ENCODE measurements around the gene THSD4. TPM values are rescaled to one million over a fixed set of nuclear protein-coding genes. Genes with fewer than 3 reads are reported as not detected.

THSD4 gene
- total and polyA plus RNA-seq, 2 of the 4 experiments (the other 2 are of a cell fraction): 25.5 to 31.1 TPM

DNA sequence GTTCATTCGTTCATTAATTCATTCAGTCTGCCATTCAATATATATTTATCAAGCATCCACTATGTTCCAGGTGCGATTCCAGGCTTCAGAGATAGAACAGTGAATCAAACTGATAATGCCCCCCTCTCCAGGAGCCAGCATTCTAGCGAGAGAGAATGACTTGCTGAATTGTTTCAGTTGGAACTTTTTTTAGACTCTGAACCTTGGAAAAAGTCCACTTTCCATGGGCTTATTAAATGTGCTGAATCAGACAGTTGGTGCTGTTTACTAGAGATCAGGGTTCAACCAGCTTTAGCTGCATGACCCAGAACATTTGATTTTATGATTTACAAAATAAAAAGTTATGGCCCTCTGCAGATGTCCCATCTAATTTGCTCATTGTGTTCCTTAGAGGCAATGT, 213.2 kb downstream of the THSD4 start:
- H2BK120ac ChIP-seq (ENCODE audit: low read depth, low read length): peak overlapping the region; percentile 99
- peak overlapping the region; percentile 95 to 98; a peak in 3 of 4 replicates for H4K8ac ChIP-seq (ENCODE audit: low read depth in 2 of 2, low read length in 2 of 2)
- H2AK9ac ChIP-seq (replicated peaks; ENCODE audit: low read depth, low read length, poor library complexity): no peak overlapping the region
- H3K9ac ChIP-seq (ENCODE audit: low read depth, low read length): no peak overlapping the region
- no peaks in the 10 kb centered on the region for H3K9me3 ChIP-seq (ENCODE audit: control insufficient read depth, insufficient read depth, low read length)
- ATAC-seq (ENCODE audit: low read depth): no peak
- peaks cover 32 to 72% of the 10 kb centered on the region in 2 experiments; a peak in 3 of 4 replicates for H3K79me1 ChIP-seq (ENCODE audit: low read depth in 1 of 2, low read length in 2 of 2)
- H2AFZ ChIP-seq (replicated peaks; ENCODE audit: low read length, poor library complexity): no peak overlapping the region
- no peak overlapping the region; the same call in 1 of the 2 replicates for H3K23ac ChIP-seq (ENCODE audit: low read depth, low read length)
- peak overlapping the region; percentile 60; the same call in 1 of the 2 replicates for H3K27ac ChIP-seq (ENCODE audit: insufficient read depth, low read length)
- in situ Hi-C loops (cut with MboI; ENCODE audit: low sequenced_read_pairs) (no loop called here), intact Hi-C loops (cut with micrococcal nuclease) (no loop called here), dilution Hi-C loops (cut with HindIII; ENCODE audit: low sequenced_read_pairs, unreplicated experiment) (no loop called here)
- H4K5ac ChIP-seq (ENCODE audit: low read depth, low read length): peak overlapping the region; percentile 93
- no TSS peak for BruUV-seq (replicated peaks)
- H3K9me1 ChIP-seq (ENCODE audit: insufficient read depth, low read length): peaks cover 47% of the 10 kb centered on the region
- no peak for DNase-seq
- H2BK15ac ChIP-seq (ENCODE audit: low read depth, low read length): peak overlapping the region; percentile 99; the same call in 2 of the 3 replicates
- H4K91ac ChIP-seq (ENCODE audit: insufficient read depth, low read depth, low read length): peak overlapping the region; percentile 99
- peak overlapping the region; percentile 35; the same call in 1 of the 2 replicates for H3K56ac ChIP-seq (ENCODE audit: extremely low read depth, insufficient read depth, low read length)
- H3K4me3 ChIP-seq (ENCODE audit: insufficient read depth, low read depth, low read length): no peak overlapping the region
- ChIA-PET CTCF (no interaction called here), POLR2A (ENCODE audit: unreplicated experiment) (no interaction called here)
- H3K14ac ChIP-seq (replicated peaks; ENCODE audit: low read depth, low read length): peak overlapping the region; percentile 96
- H2BK20ac ChIP-seq (ENCODE audit: low read depth, low read length): peak overlapping the region; percentile 99
- peak overlapping the region; percentile 99 for H3K18ac ChIP-seq (ENCODE audit: low read depth, low read length)
- peaks cover 8% of the 10 kb centered on the region; the same call in 1 of the 2 replicates for H3K36me3 ChIP-seq (ENCODE audit: control insufficient read depth, insufficient read depth, low read length)
- H4K20me1 ChIP-seq (ENCODE audit: insufficient read depth, low read length): no peaks in the 10 kb centered on the region
- peak overlapping the region; percentile 98 for H3K4ac ChIP-seq (ENCODE audit: low read depth, low read length)
- H3K4me1 ChIP-seq (ENCODE audit: control insufficient read depth, insufficient read depth, low read length): peaks cover 55% of the 10 kb centered on the region
- H3K4me2 ChIP-seq (ENCODE audit: low read depth, low read length): no peak overlapping the region
- WGBS, 2 experiments (ENCODE audit: extremely low coverage in 2 of 2, insufficient read length in 1 of 2): 71% methylated on average over 1 of the region's 3 CpGs; no CpG with 5 or more reads in 1 of the 2 experiments
- H3K27me3 ChIP-seq (ENCODE audit: control insufficient read depth, insufficient read depth, low read length): no peaks in the 10 kb centered on the region
- peak overlapping the region; percentile 99 for H2BK5ac ChIP-seq (ENCODE audit: low read depth, low read length, poor library complexity, severe bottlenecking)
- H2AK5ac ChIP-seq (ENCODE audit: low read depth, low read length): peak overlapping the region; percentile 100
- TF ChIP-seq MAFK (IDR thresholded peaks at IDR 0.05; ENCODE audit: low read depth, low read length) (no peak), RFX5 (IDR thresholded peaks at IDR 0.05; ENCODE audit: low read depth, low read length) (no peak), CHD1 (IDR thresholded peaks at IDR 0.05; ENCODE audit: low read depth, low read length) (no peak), RCOR1 (IDR thresholded peaks at IDR 0.05; ENCODE audit: insufficient replicate concordance, low read length) (no peak), BHLHE40 (IDR thresholded peaks at IDR 0.05; ENCODE audit: low read depth, low read length) (no peak), MAZ (IDR thresholded peaks at IDR 0.05; ENCODE audit: borderline replicate concordance, low read depth, low read length) (no peak), RAD21 (IDR thresholded peaks at IDR 0.05; ENCODE audit: low read length) (no peak), FOS (IDR thresholded peaks at IDR 0.05; ENCODE audit: low read depth, low read length) (no peak), NFE2L2 (IDR thresholded peaks at IDR 0.05; ENCODE audit: low read depth, low read length) (no peak), MXI1 (IDR thresholded peaks at IDR 0.05; ENCODE audit: borderline replicate concordance, low read depth, low read length) (no peak), POLR2A (IDR thresholded peaks at IDR 0.05; ENCODE audit: low read depth, low read length) (no peak), SMC3 (IDR thresholded peaks at IDR 0.05; ENCODE audit: low read depth, low read length) (no peak), CEBPB (IDR thresholded peaks at IDR 0.05; ENCODE audit: low read depth, low read length) (no peak)
- TF ChIP-seq, protein P1, sequence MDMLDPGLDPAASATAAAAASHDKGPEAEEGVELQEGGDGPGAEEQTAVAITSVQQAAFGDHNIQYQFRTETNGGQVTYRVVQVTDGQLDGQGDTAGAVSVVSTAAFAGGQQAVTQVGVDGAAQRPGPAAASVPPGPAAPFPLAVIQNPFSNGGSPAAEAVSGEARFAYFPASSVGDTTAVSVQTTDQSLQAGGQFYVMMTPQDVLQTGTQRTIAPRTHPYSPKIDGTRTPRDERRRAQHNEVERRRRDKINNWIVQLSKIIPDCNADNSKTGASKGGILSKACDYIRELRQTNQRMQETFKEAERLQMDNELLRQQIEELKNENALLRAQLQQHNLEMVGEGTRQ (IDR thresholded peaks at IDR 0.05; ENCODE audit: low read depth, low read length): no peak
- TF ChIP-seq, protein P2, sequence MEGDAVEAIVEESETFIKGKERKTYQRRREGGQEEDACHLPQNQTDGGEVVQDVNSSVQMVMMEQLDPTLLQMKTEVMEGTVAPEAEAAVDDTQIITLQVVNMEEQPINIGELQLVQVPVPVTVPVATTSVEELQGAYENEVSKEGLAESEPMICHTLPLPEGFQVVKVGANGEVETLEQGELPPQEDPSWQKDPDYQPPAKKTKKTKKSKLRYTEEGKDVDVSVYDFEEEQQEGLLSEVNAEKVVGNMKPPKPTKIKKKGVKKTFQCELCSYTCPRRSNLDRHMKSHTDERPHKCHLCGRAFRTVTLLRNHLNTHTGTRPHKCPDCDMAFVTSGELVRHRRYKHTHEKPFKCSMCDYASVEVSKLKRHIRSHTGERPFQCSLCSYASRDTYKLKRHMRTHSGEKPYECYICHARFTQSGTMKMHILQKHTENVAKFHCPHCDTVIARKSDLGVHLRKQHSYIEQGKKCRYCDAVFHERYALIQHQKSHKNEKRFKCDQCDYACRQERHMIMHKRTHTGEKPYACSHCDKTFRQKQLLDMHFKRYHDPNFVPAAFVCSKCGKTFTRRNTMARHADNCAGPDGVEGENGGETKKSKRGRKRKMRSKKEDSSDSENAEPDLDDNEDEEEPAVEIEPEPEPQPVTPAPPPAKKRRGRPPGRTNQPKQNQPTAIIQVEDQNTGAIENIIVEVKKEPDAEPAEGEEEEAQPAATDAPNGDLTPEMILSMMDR (conservative IDR thresholded peaks at IDR 0.05; ENCODE audit: low read depth, low read length): no peak
- TF ChIP-seq, protein P3, sequence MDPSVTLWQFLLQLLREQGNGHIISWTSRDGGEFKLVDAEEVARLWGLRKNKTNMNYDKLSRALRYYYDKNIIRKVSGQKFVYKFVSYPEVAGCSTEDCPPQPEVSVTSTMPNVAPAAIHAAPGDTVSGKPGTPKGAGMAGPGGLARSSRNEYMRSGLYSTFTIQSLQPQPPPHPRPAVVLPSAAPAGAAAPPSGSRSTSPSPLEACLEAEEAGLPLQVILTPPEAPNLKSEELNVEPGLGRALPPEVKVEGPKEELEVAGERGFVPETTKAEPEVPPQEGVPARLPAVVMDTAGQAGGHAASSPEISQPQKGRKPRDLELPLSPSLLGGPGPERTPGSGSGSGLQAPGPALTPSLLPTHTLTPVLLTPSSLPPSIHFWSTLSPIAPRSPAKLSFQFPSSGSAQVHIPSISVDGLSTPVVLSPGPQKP (IDR thresholded peaks at IDR 0.05; ENCODE audit: borderline replicate concordance, low read depth, low read length): no peak

Data from IMR-90 (cell line).